ENCODE measurements around the gene SLC13A4. TPM values are rescaled to one million over a fixed set of nuclear protein-coding genes. Genes with fewer than 3 reads are reported as not detected.

The SLC13A4 gene
- total RNA-seq, 2 experiments from 2014 or later: not detected

DNA sequence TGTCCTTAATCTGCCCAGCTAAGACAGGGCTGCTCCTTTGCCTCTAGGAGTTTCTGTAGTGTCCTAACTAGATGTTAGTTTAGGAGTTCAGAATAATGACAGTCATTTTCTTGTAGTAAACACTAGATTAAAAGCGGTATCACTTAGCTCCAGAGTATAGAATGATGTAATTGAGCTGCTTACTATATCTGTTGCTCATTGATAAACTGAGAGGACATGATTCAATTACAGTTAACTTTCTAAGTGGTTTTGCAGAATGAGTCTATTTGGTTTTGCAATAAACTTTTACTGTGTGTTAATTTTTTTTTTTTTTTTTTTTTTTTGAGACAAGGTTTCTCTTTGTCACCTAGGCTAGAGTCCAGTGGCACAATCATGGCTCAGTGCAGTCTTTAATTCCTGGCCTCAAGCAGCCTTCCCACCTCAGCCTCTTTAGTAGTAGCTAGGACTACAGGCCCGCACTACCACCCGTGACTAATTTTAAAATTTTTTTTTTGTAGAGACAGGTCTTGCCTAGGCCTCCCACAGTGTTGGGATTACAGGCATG is 63.9 kb downstream of the SLC13A4 start:
- peaks cover 16% of the 10 kb centered on the region for H3K36me3 Mint-ChIP-seq (ENCODE audit: low read depth)
- H3K9me3 Mint-ChIP-seq (ENCODE audit: insufficient read depth): no peaks in the 10 kb centered on the region
- H3K27me3 Mint-ChIP-seq (ENCODE audit: low read depth): no peaks in the 10 kb centered on the region
- H3K27ac Mint-ChIP-seq: peak overlapping the region; percentile 39
- ChIA-PET CTCF (interaction anchor here (1.5 to 7.9 kb wide), 3 partner anchors 9 to 383 kb away, joined by 4 to 79 read pairs (median 73); no protein-coding TSS in a partner anchor), POLR2A (no interaction called here)
- peak overlapping the region; percentile 83 for H3K4me3 Mint-ChIP-seq
- ATAC-seq (no peak), DNase-seq (no peak)
- peaks cover 23% of the 10 kb centered on the region for H3K4me1 Mint-ChIP-seq (ENCODE audit: low read depth)

DNA sequence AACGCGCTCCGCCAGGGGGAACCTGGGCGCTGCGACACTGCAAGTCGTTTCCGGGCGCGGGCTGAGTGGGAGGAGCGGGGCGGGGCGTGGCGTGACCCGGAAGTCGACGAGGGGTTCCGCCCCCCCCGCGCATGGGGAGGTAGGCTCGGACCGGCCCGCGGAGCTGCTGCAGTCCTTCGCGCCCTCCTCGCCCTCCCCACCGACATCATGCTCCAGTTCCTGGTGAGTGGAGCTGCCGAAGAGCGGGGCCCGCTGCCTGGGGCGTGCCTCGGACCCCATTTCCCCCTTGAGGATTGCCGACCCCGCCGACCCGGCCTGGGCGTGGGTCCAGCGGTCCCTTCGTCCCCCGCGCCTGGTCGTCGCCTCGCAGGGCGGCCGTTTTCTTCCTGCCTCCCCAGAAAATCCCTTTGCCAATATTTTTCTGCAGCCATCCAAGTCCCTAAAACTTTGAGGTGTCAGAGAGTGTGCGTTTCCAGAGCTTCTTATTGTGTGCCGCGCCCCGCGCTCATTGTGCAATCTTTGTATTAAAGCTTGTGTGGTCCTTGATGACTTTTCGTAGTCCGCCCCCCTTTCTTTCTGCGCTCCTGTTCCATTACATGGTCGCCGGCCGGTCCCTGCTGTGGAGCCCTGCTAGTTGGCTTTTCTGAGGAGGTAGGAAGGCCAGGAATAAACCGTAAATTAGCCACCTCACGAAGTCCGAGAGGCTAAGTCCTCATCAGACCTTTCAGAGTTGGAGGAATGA is 65.4 kb downstream of the SLC13A4 start, which contains the start of gene STMP1:
STMP1 (plus strand) TSS at position 142 of the 742 bp plus-strand sequence.
- Mint-ChIP-seq H3K9me3 (ENCODE audit: insufficient read depth) (no peaks in the 10 kb centered on the region), H3K27ac (peak within 1 kb of the TSS; percentile 81), H3K36me3 (ENCODE audit: low read depth) (peaks cover 8% of the 10 kb centered on the region), H3K27me3 (ENCODE audit: low read depth) (no peaks in the 10 kb centered on the region), H3K4me3 (peak within 1 kb of the TSS; percentile 83), H3K4me1 (ENCODE audit: low read depth) (peaks cover 21% of the 10 kb centered on the region)
- ChIA-PET POLR2A (interaction anchor here (0.5 to 1.7 kb wide), 8 partner anchors 9 to 454 kb away, joined by 3 to 11 read pairs (median 4); no protein-coding TSS in a partner anchor), CTCF (interaction anchor here (0.7 to 7.9 kb wide), 11 partner anchors 11 to 381 kb away, joined by 3 to 79 read pairs (median 3); no protein-coding TSS in a partner anchor)
- DNase-seq: peak; percentile 96
- ATAC-seq: peak; percentile 99

DNA sequence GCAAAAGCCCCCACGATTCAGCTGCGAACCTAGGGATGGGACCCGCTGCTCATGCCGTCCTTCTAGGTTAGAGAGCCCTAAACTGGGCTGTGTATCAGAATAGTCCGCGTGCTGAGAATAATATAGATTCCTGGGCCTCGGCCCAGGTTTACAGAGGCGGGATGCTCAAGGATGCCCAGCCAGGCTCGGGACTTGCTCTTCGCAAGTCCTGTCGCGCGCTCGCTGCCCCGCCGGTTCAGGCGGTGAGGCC is 65.9 kb downstream of the SLC13A4 start:
- Mint-ChIP-seq H3K4me3 (peak overlapping the region; percentile 83), H3K27ac (peak overlapping the region; percentile 81), H3K27me3 (ENCODE audit: low read depth) (no peaks in the 10 kb centered on the region), H3K4me1 (ENCODE audit: low read depth) (peaks cover 21% of the 10 kb centered on the region), H3K36me3 (ENCODE audit: low read depth) (peaks cover 8% of the 10 kb centered on the region), H3K9me3 (ENCODE audit: insufficient read depth) (no peaks in the 10 kb centered on the region)
- ChIA-PET POLR2A (interaction anchor here (0.7 to 1.7 kb wide), 4 partner anchors 11 to 92 kb away, joined by 3 to 11 read pairs (median 4); no protein-coding TSS in a partner anchor), CTCF (interaction anchor here (0.7 to 7.9 kb wide), 9 partner anchors 11 to 388 kb away, joined by 3 to 79 read pairs (median 4); no protein-coding TSS in a partner anchor)
- ATAC-seq: no peak
- DNase-seq: no peak

DNA sequence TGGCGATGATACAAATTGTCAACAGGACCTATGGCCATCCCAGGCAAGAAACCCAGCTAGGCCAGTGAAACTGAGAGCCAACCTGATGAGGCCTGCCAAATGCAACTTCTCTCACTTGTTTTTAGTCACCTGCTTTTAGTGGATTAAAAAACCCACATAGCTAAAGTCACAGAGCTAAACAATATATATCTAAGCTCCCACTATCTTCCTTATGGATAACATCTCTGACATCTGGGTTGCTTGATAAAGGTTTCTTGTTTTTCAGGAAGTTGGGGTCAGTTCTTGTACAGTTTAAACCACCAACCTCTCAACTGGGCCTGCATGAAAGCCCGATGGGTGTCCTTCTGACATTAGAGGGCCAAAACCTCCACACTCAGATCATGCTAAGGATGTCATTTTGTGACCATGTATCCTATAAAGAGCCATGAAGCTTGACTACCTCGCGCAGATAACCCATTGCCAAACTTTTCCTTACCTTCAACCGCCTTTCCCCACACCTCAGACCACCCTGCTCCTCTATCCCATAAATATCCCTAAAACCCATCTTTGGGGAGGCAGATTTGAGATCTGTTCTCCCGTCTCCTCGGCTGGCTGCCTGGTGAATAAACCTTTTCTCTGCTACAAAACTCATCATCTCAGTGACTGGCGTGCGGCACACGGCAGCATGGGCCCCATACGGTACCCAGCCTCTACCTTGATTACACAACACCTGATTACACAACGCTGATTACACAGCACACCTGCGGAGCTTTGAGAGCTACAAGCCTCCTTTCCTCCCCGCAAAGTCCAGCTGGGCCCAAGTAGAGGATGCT is 66.5 kb downstream of the SLC13A4 start:
- H3K9me3 Mint-ChIP-seq (ENCODE audit: insufficient read depth): no peaks in the 10 kb centered on the region
- POLR2A ChIA-PET: interaction anchor here (1.0 to 1.7 kb wide), 2 partner anchors 15 to 92 kb away, joined by 3 to 11 read pairs; no protein-coding TSS in a partner anchor
- no peaks in the 10 kb centered on the region for H3K27me3 Mint-ChIP-seq (ENCODE audit: low read depth)
- peaks cover 19% of the 10 kb centered on the region for H3K4me1 Mint-ChIP-seq (ENCODE audit: low read depth)
- H3K4me3 Mint-ChIP-seq: peak overlapping the region; percentile 83
- ATAC-seq (peak; percentile 14), DNase-seq (no peak)
- H3K27ac Mint-ChIP-seq: peak overlapping the region; percentile 81
- H3K36me3 Mint-ChIP-seq (ENCODE audit: low read depth): peaks cover 7% of the 10 kb centered on the region
- CTCF ChIA-PET: interaction anchor here (0.9 to 7.9 kb wide), 7 partner anchors 11 to 387 kb away, joined by 3 to 79 read pairs (median 5); no protein-coding TSS in a partner anchor

DNA sequence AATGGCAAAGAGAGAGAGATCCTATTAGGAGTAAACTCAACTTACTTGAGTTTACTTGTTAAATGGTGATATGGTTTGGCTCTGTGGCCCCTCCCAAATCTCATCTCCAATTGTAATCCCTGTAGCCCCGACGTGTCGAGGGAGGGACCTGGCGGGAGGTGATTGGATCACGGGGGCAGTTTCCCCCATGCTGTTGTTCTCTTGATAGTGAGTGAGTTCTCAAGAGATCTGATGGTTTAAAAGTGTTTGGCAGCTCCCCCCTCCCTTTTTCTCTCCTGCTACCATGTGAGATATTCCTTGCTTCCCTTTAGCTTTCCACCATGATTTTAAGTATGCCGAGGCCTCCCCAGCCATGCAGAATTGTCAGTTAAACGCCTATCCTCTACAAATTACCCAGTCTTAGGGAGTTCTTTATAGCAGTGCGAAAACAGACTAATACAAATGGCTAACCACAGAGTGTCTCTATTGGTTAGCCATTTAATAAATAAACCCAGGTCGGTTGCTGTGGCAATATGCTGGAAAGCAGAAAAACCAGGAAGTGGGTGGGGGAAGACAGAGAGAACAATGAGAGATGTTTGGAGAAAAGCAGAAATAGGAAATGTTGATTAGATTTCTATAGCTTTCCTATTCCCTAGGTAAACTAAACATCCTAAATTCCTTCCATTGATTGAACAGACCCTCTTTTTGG is 68.7 kb downstream of the SLC13A4 start:
- DNase-seq (no peak), ATAC-seq (no peak)
- H3K27ac Mint-ChIP-seq: no peak overlapping the region
- peaks cover 19% of the 10 kb centered on the region for H3K4me1 Mint-ChIP-seq (ENCODE audit: low read depth)
- no peak overlapping the region for H3K4me3 Mint-ChIP-seq
- POLR2A ChIA-PET: interaction anchor here (0.7 kb wide), 1 partner anchor 204 kb away, joined by 4 read pairs; no protein-coding TSS in a partner anchor
- CTCF ChIA-PET: interaction anchor here (0.9 to 7.9 kb wide), 2 partner anchors 13 to 378 kb away, joined by 3 to 73 read pairs; no protein-coding TSS in a partner anchor
- H3K9me3 Mint-ChIP-seq (ENCODE audit: insufficient read depth): no peaks in the 10 kb centered on the region
- H3K27me3 Mint-ChIP-seq (ENCODE audit: low read depth): no peaks in the 10 kb centered on the region
- peaks cover 3% of the 10 kb centered on the region for H3K36me3 Mint-ChIP-seq (ENCODE audit: low read depth)

DNA sequence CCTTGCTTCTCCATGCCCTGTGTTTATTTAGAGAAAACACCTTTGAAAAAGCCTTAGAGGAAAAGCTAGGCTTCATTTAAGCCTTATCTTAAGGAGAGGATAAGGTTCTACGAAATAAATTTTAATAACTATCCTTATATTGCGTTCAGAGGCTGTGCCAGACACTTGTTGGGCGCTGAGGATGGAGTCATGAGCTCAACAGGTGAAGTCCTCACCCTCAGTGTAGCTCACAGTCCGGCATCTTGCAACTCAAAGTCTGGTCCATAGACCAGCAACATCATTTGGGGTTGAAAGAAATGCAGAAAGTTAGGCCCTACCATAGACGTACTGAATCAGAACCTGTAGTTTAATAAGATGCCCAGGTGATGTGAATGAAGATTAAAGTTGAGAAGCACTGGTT is 69.4 kb downstream of the SLC13A4 start:
- Mint-ChIP-seq H3K27ac (no peak overlapping the region), H3K4me3 (no peak overlapping the region), H3K36me3 (ENCODE audit: low read depth) (peaks cover 3% of the 10 kb centered on the region), H3K4me1 (ENCODE audit: low read depth) (peaks cover 14% of the 10 kb centered on the region), H3K27me3 (ENCODE audit: low read depth) (no peaks in the 10 kb centered on the region), H3K9me3 (ENCODE audit: insufficient read depth) (no peaks in the 10 kb centered on the region)
- CTCF ChIA-PET: interaction anchor here (0.9 to 7.9 kb wide), 2 partner anchors 12 to 377 kb away, joined by 3 to 73 read pairs; no protein-coding TSS in a partner anchor
- no peak for DNase-seq
- ATAC-seq: no peak
- POLR2A ChIA-PET: interaction anchor here (0.6 kb wide), 1 partner anchor 174 kb away, joined by 3 read pairs; no protein-coding TSS in a partner anchor

DNA sequence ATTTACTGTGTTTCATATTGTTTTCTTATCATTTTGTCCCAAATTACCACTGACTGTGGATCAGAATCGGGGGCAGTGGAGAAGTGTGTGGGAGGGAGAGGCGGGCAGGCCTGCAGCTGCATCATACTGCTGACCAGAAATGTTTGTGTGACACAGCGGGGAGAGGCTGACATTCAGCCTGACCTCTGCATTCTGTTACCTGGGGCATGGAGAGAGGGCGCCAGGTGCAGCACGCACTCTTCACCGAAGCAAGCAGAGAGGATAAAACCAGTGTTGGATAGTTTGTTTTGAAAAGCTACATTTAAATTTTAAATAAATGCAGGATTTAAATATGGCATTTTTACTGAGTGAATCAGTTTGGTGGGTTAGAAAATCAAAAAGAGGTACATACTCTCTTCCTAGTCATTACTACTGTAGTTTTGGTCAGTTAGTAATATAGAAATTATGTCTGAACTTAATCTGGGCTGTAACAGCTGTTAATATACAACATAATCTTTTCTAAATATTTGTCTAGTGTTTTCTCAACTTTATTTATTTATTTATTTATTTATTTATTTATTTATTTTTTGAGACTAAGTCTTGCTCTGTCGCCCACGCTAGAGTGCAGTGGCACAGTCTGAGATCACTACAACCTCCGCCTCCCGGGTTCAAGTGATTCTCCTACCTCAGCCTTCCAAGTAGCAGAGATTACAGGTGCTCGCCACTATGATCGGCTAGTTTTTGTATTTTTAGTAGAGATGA is 74.5 kb downstream of the SLC13A4 start:
- ATAC-seq (no peak), DNase-seq (no peak)
- H3K36me3 Mint-ChIP-seq (ENCODE audit: low read depth): peaks cover 9% of the 10 kb centered on the region
- no peak overlapping the region for H3K4me3 Mint-ChIP-seq
- CTCF ChIA-PET: interaction anchor here (1.4 kb wide), 1 partner anchor 8 kb away, joined by 4 read pairs; no protein-coding TSS in a partner anchor
- H3K9me3 Mint-ChIP-seq (ENCODE audit: insufficient read depth): no peaks in the 10 kb centered on the region
- no peaks in the 10 kb centered on the region for H3K27me3 Mint-ChIP-seq (ENCODE audit: low read depth)
- H3K4me1 Mint-ChIP-seq (ENCODE audit: low read depth): no peaks in the 10 kb centered on the region
- H3K27ac Mint-ChIP-seq: no peak overlapping the region
- POLR2A ChIA-PET: no interaction called here

DNA sequence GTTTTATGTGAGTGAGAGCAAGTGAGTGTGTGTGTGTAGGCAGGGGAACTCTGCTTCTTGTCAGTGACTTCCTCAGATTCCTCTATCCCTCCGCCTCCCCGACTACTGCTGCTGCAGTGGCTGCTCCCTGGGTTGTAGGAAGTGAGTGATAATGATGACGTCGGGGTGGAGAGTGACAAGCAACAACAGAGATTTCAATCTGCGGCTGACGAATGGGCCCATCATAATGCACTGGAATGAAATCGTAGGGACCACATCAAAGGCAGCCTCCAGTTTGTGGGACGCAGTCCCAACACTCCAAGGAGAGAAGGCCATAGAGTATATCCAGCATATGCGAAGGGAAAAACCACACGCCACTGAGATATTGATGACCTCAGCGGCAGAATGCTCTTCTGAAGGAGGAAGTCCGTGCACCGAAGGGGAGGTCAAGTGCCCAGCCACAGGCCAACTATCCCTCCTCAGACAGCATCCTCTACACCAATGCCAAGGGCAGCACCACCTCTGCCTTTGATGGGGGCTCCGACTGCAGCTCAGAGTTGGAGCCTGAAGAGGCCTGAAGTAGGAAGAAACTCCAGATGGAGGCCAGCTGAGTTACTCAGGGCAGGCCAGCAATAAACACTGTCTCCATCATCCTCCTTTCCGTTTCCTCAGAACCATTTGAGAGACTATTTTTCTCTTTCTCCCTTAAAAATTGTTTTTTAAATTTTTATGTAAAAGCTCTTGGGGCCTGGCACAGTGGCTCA is 77.0 kb downstream of the SLC13A4 start:
- Mint-ChIP-seq H3K27me3 (ENCODE audit: low read depth) (no peaks in the 10 kb centered on the region), H3K27ac (no peak overlapping the region), H3K4me3 (no peak overlapping the region), H3K9me3 (ENCODE audit: insufficient read depth) (no peaks in the 10 kb centered on the region), H3K4me1 (ENCODE audit: low read depth) (no peaks in the 10 kb centered on the region), H3K36me3 (ENCODE audit: low read depth) (peaks cover 19% of the 10 kb centered on the region)
- ATAC-seq (no peak), DNase-seq (no peak)
- POLR2A ChIA-PET: no interaction called here
- CTCF ChIA-PET: interaction anchor here (1.2 to 1.6 kb wide), 3 partner anchors 11 to 376 kb away, joined by 3 to 5 read pairs (median 5); partner anchors contain the start of gene STMP1

DNA sequence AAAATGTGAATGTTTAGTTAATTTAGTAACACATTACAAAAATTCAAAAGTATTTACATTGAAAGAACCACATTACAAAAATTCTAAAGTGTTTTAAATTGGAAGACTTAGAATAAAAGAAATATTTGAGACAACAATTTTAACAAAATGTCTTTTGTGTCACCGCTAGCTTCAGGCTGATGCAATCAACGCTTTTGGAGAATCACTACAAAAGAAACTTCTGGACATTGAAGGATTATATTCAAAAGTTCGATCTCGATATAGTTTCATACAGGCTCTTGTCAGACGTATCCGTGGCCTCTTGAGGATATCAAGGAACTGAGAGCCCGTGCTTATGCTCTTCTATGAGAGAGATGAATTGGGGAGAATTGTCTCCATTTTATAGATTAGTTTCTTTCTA is 79.8 kb downstream of the SLC13A4 start:
- CTCF ChIA-PET: interaction anchor here (1.0 to 5.0 kb wide), 2 partner anchors 13 to 367 kb away, joined by 3 to 73 read pairs; partner anchors contain the start of gene STMP1
- peaks cover 40% of the 10 kb centered on the region for H3K36me3 Mint-ChIP-seq (ENCODE audit: low read depth)
- DNase-seq (no peak), ATAC-seq (no peak)
- no peaks in the 10 kb centered on the region for H3K27me3 Mint-ChIP-seq (ENCODE audit: low read depth)
- POLR2A ChIA-PET: interaction anchor here (0.6 kb wide), 1 partner anchor 653 kb away, joined by 3 read pairs; no protein-coding TSS in a partner anchor
- H3K4me3 Mint-ChIP-seq: no peak overlapping the region
- no peak overlapping the region for H3K27ac Mint-ChIP-seq
- H3K9me3 Mint-ChIP-seq (ENCODE audit: insufficient read depth): no peaks in the 10 kb centered on the region
- H3K4me1 Mint-ChIP-seq (ENCODE audit: low read depth): peaks cover 1% of the 10 kb centered on the region

DNA sequence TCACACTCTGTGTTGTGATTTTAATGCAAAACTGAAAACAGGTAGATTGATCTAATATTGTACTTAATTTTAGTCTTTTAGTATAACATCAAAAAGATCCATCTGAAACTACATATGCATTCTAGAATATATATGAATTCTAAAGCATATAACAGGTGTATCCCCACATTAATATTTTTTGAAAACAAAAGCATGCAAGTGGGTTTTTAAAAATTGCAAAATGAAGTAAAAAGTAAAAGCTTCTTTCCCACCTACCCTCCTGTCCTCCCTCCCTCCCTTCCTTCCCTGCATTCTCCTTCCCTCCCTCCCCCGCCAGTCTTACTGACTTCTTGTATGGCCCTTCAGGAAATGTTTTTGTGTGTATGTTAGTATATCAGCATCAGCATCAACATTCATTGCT is 80.2 kb downstream of the SLC13A4 start:
- Mint-ChIP-seq H3K4me1 (ENCODE audit: low read depth) (peaks cover 1% of the 10 kb centered on the region), H3K36me3 (ENCODE audit: low read depth) (peaks cover 40% of the 10 kb centered on the region), H3K4me3 (no peak overlapping the region), H3K27ac (no peak overlapping the region), H3K27me3 (ENCODE audit: low read depth) (no peaks in the 10 kb centered on the region), H3K9me3 (ENCODE audit: insufficient read depth) (no peaks in the 10 kb centered on the region)
- ChIA-PET CTCF (interaction anchor here (5.0 kb wide), 1 partner anchor 14 kb away, joined by 73 read pairs; the partner anchor contains the start of gene STMP1), POLR2A (interaction anchor here (0.6 kb wide), 1 partner anchor 653 kb away, joined by 3 read pairs; no protein-coding TSS in a partner anchor)
- ATAC-seq: no peak
- DNase-seq: no peak
